Stomach (tissue), 9 donors: Measurements from ENCODE around the gene SLC13A5. TPM values are rescaled to one million over a fixed set of nuclear protein-coding genes. Genes with fewer than 3 reads are reported as not detected.

Experiments
- DNase-seq, 2 donors: peaks; one replicate each; pipeline versions ENCODE4 v3.0.0 to v3.0.0-alpha.2; 2013 to 2019
- H3K27ac ChIP-seq, 5 donors: fragments of 200-600 bp in 4 of 5; sonication (generic) in 4 of 5; one replicate each; pipeline ENCODE4 v1.5.1; 2013 to 2019; ENCODE audit warnings: mild to moderate bottlenecking in 1 of 5, moderate library complexity in 1 of 5
- H3K27me3 ChIP-seq, 3 donors: fragments of 200-600 bp; sonication (generic); one replicate each; pipeline ENCODE4 v1.5.1; 2017 to 2019; ENCODE audit warnings: mixed run types in 1 of 3
- H3K36me3 ChIP-seq, 4 donors: fragments of 200-600 bp; sonication (generic); 1 replicate in 3 of 4; 2 replicates in 1 of 4; pipeline ENCODE4 v1.5.1; 2016 to 2019
- H3K4me1 ChIP-seq, 4 donors: fragments of 200-600 bp; sonication (generic); one replicate each; pipeline ENCODE4 v1.5.1; 2016 to 2019
- H3K4me3 ChIP-seq, 4 donors: fragments of 200-600 bp; sonication (generic) in 3 of 4; one replicate each; pipeline ENCODE4 v1.5.1; 2016 to 2019; ENCODE audit warnings: mild to moderate bottlenecking in 1 of 4
- H3K9me3 ChIP-seq, 4 donors: fragments of 200-600 bp; sonication (generic); one replicate each; pipeline ENCODE4 v1.5.1; 2016 to 2019
- CTCF ChIP-seq, 7 experiments: fragments of 450-650 bp in 4 of 7; fragments of 200-600 bp in 3 of 7; sonication (generic) in 3 of 7; IDR thresholded peaks; one replicate each; pipeline ENCODE4 v1.5.1; 2016 to 2019; ENCODE audit warnings: antibody characterized with exemption in 7 of 7, control low read depth in 2 of 7, mild to moderate bottlenecking in 1 of 7
- EP300 ChIP-seq: sonication (generic); formaldehyde crosslinking; IDR thresholded peaks from one replicate; pipeline ENCODE4 v1.6.1; 2017; ENCODE audit warnings: antibody characterized with exemption
- POLR2A ChIP-seq, 4 donors: fragments of 450-650 bp; IDR thresholded peaks; one replicate each; pipeline ENCODE4 v1.6.1; 2016; ENCODE audit warnings: antibody characterized with exemption in 4 of 4, control low read depth in 2 of 4, mild to moderate bottlenecking in 1 of 4, moderate library complexity in 1 of 4
- POLR2AphosphoS5 ChIP-seq, 3 donors: sonication (generic); formaldehyde crosslinking; IDR thresholded peaks; one replicate each; pipeline ENCODE4 v1.6.1; 2016; ENCODE audit warnings: antibody characterized with exemption in 3 of 3
- WGBS, 5 donors: extraction: QIAGEN DNeasy Blood & Tissue Kit in 3 of 5; methylation state at CpG; one replicate each; pipeline versions ENCODE4 v1.1.5 to v1.1.7; 2013 to 2018; 5-methylcytosine and 5-hydroxymethylcytosine counted together
- intact Hi-C: fragments of 100-400 bp; cut with DNase I; formaldehyde crosslinking; loops from one replicate; pipeline ENCODE4 v1.15.1; 2023; ENCODE audit warnings: low total_unique reads
- polyA plus RNA-seq, 3 donors: library from polyadenylated mRNA; stranded (reverse); fragments of 200-250 nt; gene quantifications; one replicate each; pipeline ENCODE4 v1.2.3, GENCODE V29; 2013
- total RNA-seq, 5 donors: library from RNA; depleted of rRNA; stranded (reverse); fragments of >200 nt; gene quantifications; one replicate each; pipeline versions ENCODE4 v1.1.0 to v1.2.3, GENCODE V29; 2014 to 2016
- donor health status: healthy with polysubstance abuse.
- donor health status: Bipolar disorder and iron deficiency.
- donor health status: healthy.

SLC13A5 gene
- total and polyA plus RNA-seq, 8 donors: 3.1 TPM; not detected in 7

- no peak overlapping the region for H3K4me3 ChIP-seq
- peaks cover 10 to 16% (median 12%) of the 10 kb centered on the region in 4 donors for H3K4me1 ChIP-seq
- TF ChIP-seq POLR2AphosphoS5 (IDR thresholded peaks at IDR 0.05) (no peak), EP300 (no peak), POLR2A (IDR thresholded peaks at IDR 0.05) (no peak), CTCF (IDR thresholded peaks at IDR 0.05) (no peak)
- WGBS, 5 donors: 65 to 74% (median 67%) methylated on average over 7 of the region's 7 CpGs
- H3K9me3 ChIP-seq: no peaks in the 10 kb centered on the region
- DNase-seq: no peak
- H3K36me3 ChIP-seq: no peaks in the 10 kb centered on the region
- intact Hi-C loops: no loop called here
- no peak overlapping the region for H3K27ac ChIP-seq
- H3K27me3 ChIP-seq: peaks cover 0 to 50% (median 0%) of the 10 kb centered on the region in 3 donors
Observed at GRCh38 chr17:6684460-6684783, 28.7 kb downstream of the SLC13A5 start.

GRCh38 chr17:6683730-6684459, 29.3 kb downstream of the SLC13A5 start:
- Histone ChIP-seq H3K4me3 (no peak overlapping the region), H3K36me3 (no peaks in the 10 kb centered on the region), H3K27ac (no peak overlapping the region), H3K4me1 (peaks cover 10 to 16% (median 12%) of the 10 kb centered on the region in 4 donors), H3K9me3 (no peaks in the 10 kb centered on the region), H3K27me3 (peaks cover 0 to 53% (median 0%) of the 10 kb centered on the region in 3 donors)
- no peak for DNase-seq
- intact Hi-C loops: no loop called here
- TF ChIP-seq POLR2AphosphoS5 (IDR thresholded peaks at IDR 0.05) (no peak), POLR2A (IDR thresholded peaks at IDR 0.05) (no peak), CTCF (IDR thresholded peaks at IDR 0.05) (no peak), EP300 (no peak)
- 85 to 92% (median 85%) methylated on average over 3 of the region's 3 CpGs for WGBS, 5 donors

- Histone ChIP-seq H3K4me3 (no peak overlapping the region), H3K27ac (no peak overlapping the region), H3K9me3 (no peaks in the 10 kb centered on the region), H3K27me3 (peaks cover 0 to 58% (median 3%) of the 10 kb centered on the region in 3 donors), H3K36me3 (no peaks in the 10 kb centered on the region), H3K4me1 (peaks cover 10 to 16% (median 12%) of the 10 kb centered on the region in 4 donors)
- intact Hi-C loops: no loop called here
- 25 to 60% (median 51%) methylated on average over 3 of the region's 3 CpGs for WGBS, 5 donors
- no peak for TF ChIP-seq EP300
- no peak for TF ChIP-seq POLR2AphosphoS5 (IDR thresholded peaks at IDR 0.05)
- peak; percentile 69 to 79 for DNase-seq
Observed at GRCh38 chr17:6683081-6683684, 30.0 kb downstream of the SLC13A5 start.

GRCh38 chr17:6682339-6682738, 30.8 kb downstream of the SLC13A5 start:
- 88 to 97% (median 90%) methylated on average over 4 of the region's 4 CpGs for WGBS, 5 donors
- Histone ChIP-seq H3K4me1 (peaks cover 10 to 20% (median 16%) of the 10 kb centered on the region in 4 donors), H3K4me3 (no peak overlapping the region), H3K27ac (no peak overlapping the region), H3K9me3 (no peaks in the 10 kb centered on the region), H3K27me3 (peaks cover 0 to 63% (median 3%) of the 10 kb centered on the region in 3 donors), H3K36me3 (no peaks in the 10 kb centered on the region)
- no peak for DNase-seq
- intact Hi-C loops: no loop called here
- TF ChIP-seq CTCF (IDR thresholded peaks at IDR 0.05): no peak
- no peak for TF ChIP-seq EP300
- no peak for TF ChIP-seq POLR2AphosphoS5 (IDR thresholded peaks at IDR 0.05)
- no peak for TF ChIP-seq POLR2A (IDR thresholded peaks at IDR 0.05)

- DNase-seq: no peak
- 68 to 86% (median 79%) methylated on average over 5 of the region's 5 CpGs for WGBS, 5 donors
- intact Hi-C loops: no loop called here
Observed at GRCh38 chr17:6681671-6682070, 31.5 kb downstream of the SLC13A5 start.

More at GRCh38 chr17:6681671-6682070, 31.5 kb downstream of the SLC13A5 start:
- Histone ChIP-seq H3K36me3 (no peaks in the 10 kb centered on the region), H3K27me3 (peaks cover 0 to 63% (median 3%) of the 10 kb centered on the region in 3 donors), H3K9me3 (no peaks in the 10 kb centered on the region), H3K4me1 (peaks cover 10 to 27% (median 23%) of the 10 kb centered on the region in 4 donors), H3K27ac (no peak overlapping the region), H3K4me3 (no peak overlapping the region)
- TF ChIP-seq CTCF (IDR thresholded peaks at IDR 0.05) (no peak), POLR2AphosphoS5 (IDR thresholded peaks at IDR 0.05) (no peak), EP300 (no peak), POLR2A (IDR thresholded peaks at IDR 0.05) (no peak)
